HG02981 (cell line): ENCODE results near the gene MCMBP.

Source experiments
- ATAC-seq: cut with Tn5 transposase; IDR thresholded peaks from one replicate; pipeline ENCODE4 v1.9.1; 2021; ENCODE audit warnings: mild to moderate bottlenecking, moderate library complexity; ENCODE audit not compliant: unreplicated experiment

The MCMBP gene

DNA sequence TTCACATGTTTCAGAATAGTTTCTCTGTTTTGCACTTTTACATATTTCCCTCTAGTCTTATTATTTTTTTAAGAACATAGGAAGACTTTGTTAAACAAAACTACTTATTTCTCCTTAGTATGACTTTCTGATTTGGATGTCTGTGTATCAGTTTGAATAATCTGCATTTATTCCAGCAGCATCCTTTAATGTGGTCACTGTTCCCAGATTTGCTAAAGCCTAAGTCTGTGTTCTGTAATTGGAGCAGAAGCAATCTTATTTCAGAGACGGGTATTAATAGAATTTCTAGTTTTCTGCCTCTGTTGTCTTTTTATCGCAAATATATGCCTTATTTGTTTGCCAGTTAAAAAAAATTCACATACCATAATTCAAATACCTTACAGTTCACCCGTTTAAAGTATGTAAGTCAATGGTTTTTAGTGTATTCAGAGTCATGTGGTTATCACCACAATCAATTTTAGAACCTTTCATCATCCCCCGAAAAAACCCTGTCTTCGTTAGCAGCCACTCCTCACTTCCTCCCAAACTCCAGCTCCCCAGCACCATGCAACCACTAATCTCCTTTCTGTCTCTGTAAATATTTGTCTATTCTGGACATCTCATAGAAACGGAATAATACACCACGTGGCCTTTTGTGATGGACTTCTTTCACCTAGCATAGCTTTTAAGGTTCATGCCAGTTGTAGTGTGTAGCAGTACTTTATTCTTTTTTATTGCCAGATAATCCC lies 88.1 kb downstream of the MCMBP start:
- ATAC-seq: peak; percentile 81

DNA sequence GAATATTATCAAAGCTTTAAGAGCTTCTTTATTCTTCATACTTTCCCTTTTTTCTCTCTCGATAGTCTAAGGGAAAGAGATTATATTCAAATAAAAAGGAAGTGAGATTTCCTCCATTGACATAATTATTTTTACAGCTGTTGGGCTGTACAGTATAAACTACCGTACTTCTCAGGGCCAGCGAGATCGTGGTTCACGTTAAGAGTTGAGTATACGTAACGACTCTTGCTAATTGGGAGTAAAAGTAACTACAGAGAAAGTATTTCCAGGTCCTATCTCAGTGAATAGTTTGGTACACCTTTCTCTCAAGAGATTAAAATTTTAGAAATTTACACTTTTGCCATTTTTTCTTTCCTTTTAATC lies 89.0 kb downstream of the MCMBP start:
- ATAC-seq: no peak

DNA sequence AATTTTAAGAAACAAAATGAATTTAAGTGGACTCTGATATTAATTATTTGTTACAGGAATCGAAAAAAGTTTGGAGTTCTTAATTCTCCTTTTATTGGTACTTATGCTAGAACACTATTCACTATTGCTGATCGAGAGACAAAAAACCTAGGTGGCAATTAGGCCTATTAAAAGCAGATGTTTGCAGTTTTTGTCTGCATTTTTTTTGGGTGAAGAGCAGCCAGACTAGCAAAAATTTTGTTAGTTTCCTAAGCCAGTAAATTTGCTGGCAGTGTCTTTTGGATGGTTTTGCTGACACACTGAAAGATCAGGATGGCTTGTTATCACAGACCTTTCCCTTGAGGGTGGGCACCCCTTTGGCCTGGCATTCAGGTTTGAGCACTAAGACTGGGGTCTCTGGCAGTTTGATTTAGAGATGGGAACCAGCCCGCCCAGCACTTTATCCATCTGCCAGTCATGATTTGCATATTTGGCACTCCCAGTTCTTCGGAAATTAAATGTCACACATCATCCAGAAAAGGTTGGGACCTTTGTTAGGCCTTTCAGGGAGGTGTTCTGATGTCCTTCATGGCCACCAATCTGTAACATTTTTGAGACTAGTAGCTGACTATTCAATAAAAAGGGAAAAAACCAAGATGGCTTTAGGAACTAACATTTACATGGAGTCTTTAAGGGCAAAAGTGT lies 89.5 kb downstream of the MCMBP start:
- ATAC-seq: no peak

DNA sequence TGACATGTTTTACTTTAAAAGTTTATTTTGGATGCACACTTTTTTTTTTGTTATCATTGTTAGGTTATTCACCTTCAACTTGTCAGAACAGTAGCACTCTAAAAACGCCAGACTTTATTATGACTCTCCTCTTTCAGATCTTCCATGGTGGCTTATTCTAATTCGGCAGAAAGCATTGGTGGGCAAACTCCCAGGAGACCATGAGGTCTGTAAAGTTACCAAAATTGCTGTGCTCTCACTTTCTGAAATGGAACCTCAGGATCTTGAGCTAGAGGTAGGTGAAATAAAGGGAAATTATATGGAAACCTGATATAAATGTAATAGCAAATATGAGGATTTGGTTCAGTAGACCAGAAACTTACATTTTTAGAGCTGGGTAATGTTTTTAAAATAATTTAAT lies 91.1 kb downstream of the MCMBP start:
- no peak for ATAC-seq

DNA sequence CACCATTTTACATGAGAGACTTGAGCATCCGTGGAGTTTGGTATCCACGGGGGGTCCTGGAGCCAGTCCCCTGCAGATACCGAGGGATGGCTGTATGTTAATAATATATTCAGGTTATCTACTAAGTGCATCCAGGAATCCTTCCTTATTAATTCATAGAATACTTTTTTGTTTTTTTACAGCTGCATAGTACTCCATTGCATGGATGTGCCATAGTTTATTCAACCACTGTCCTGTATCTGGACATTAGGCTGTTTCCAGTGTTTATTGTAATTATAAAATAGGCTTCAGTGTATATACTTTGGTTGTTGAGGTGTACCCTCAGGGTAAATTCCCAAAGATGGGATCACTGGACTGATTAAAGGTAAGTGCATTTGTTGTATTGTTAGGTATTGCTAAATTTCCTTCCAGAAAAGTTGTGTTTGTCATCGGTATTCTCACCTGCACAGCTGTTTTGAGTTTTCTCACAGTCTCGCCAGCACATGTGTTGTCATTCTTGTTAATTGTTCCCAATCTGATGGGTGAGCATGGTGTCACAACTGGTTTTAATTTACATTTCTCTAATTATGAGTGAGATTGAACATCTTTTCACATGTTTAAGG lies 91.7 kb downstream of the MCMBP start:
- no peak for ATAC-seq
